GM23248 (cell line): ENCODE measurements around the gene KIF1A.

Source experiments
- EZH2 ChIP-seq: fragments of 200-600 bp; sonication (generic); IDR thresholded peaks from 2 replicates; pipeline ENCODE4 v1.6.1; 2018; ENCODE audit warnings: antibody characterized with exemption, mild to moderate bottlenecking; ENCODE audit not compliant: insufficient read depth, poor library complexity, severe bottlenecking
- EZH2phosphoT487 ChIP-seq: fragments of 200-600 bp; sonication (generic); IDR thresholded peaks from 2 replicates; pipeline ENCODE4 v1.6.1; 2018; ENCODE audit warnings: antibody characterized with exemption, moderate library complexity, mild to moderate bottlenecking, low read depth; ENCODE audit not compliant: insufficient read depth

DNA sequence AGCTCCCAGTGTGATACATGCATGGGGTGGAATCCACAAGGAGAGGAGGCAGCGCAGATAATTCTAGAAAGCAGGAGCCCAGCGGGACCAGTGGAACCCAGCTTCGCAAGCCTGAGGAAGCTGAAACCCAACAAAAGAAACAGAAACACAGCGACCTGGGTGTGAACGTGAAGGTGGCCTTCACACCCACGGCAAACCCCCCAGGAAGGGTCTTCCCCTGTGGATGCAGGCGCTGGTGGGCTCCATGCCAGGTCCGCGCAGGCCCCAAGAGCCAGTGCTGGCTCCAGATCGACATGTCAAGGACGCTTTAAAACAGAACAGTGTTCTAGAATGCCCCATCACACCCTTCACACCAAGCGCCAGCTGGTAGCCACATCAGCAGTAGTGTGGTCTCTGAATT lies 22.1 kb downstream of the KIF1A start:
- TF ChIP-seq EZH2 (no peak), EZH2phosphoT487 (no peak)
